ENCODE data around the gene RPL5.

RPL5 gene

DNA sequence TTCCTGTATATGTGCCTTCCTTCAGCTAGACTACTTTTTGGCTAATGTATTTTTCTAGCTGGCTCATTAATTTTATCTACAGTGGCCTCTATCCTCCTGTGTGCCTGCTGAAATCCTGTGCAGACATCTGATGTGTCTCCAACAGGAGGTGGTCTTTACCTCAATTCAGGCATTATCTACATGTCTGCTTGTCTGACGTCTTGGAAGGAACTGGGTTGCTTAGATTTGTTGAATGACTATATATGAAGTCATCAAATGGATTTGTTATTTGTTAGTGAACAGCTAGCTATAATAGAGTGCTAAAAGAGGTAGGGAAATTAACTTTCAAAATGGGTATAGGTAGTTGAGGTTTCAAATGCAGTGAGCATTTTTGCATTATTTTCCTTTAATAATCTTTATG is 6.7 kb downstream of the RPL5 start:
- H3K4me1 Mint-ChIP-seq = peaks cover 75% of the 10 kb centered on the region
- ATAC-seq = no peak
- peak overlapping the region; percentile 99 for H3K4me3 Mint-ChIP-seq
- H3K9me3 Mint-ChIP-seq = no peaks in the 10 kb centered on the region
- peak overlapping the region; percentile 99 for H3K27ac Mint-ChIP-seq
- H3K36me3 Mint-ChIP-seq (ENCODE audit: low read depth) = peaks cover 92% of the 10 kb centered on the region
- no peaks in the 10 kb centered on the region for H3K27me3 Mint-ChIP-seq
- no peak for DNase-seq

GRCh38 chr1:92839442-92839841 is 7.6 kb downstream of the RPL5 start:
- Mint-ChIP-seq H3K4me1 (peaks cover 65% of the 10 kb centered on the region), H3K4me3 (peak overlapping the region; percentile 42)

GRCh38 chr1:92840600-92840999 is 8.8 kb downstream of the RPL5 start:
- H3K36me3 Mint-ChIP-seq (ENCODE audit: low read depth) = peaks cover 80% of the 10 kb centered on the region
- ATAC-seq (no peak), DNase-seq (no peak)
- peaks cover 54% of the 10 kb centered on the region for H3K4me1 Mint-ChIP-seq
- H3K4me3 Mint-ChIP-seq = peak overlapping the region; percentile 36
- no peaks in the 10 kb centered on the region for H3K27me3 Mint-ChIP-seq
- peak overlapping the region; percentile 55 for H3K27ac Mint-ChIP-seq
- no peaks in the 10 kb centered on the region for H3K9me3 Mint-ChIP-seq

More at GRCh38 chr1:92839442-92839841, 7.6 kb downstream of the RPL5 start:
- DNase-seq (no peak), ATAC-seq (no peak)
- peak overlapping the region; percentile 73 for H3K27ac Mint-ChIP-seq
- H3K27me3 Mint-ChIP-seq = no peaks in the 10 kb centered on the region
- H3K36me3 Mint-ChIP-seq (ENCODE audit: low read depth) = peaks cover 91% of the 10 kb centered on the region
- H3K9me3 Mint-ChIP-seq = no peaks in the 10 kb centered on the region

DNA sequence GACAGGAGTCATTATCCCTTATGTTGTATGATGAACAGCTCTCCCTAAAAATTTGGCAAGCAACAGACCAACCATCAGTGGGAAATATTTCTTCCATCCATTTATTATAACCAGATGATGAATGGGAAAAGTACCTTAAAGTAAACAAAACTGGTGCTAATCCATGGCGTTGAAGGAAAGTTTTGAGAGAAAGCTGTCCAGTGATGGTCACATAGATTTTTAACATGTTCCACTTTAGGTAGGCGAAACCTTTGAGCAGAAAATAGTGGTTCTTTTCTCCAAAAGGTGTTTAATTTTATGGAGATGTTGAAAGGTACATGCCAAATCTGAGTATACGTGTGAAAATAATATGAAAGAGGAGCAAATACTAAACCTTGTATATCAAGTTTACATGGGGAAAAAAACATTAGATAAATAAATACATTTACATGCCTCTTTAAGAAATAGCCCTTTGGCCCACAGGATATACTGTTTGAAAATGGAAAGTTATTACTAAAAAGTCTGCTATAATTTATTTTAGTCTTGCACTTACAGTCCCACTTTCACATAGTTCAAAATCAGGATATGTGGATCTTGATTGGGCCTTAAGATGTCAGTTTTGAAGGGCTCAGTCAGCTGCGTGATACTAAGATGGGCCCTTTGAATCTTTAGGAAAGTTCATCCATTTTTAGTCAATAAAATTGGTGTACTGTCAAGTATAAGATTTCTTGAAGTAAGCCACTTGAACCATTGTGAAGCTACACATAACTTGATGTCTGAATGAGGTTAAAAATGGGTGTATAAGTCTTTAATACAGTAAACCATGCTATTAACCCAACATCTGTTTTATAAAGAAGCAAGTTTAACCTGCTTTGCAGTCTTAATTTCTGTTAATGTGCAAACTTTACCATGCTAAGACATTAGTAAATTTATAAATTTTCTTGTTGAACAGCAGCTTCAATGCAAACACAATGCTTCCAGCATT is 10.5 kb downstream of the RPL5 start:
- peaks cover 36% of the 10 kb centered on the region for H3K4me1 Mint-ChIP-seq
- H3K27me3 Mint-ChIP-seq = no peaks in the 10 kb centered on the region
- no peak overlapping the region for H3K4me3 Mint-ChIP-seq
- DNase-seq (no peak), ATAC-seq (no peak)
- H3K36me3 Mint-ChIP-seq (ENCODE audit: low read depth) = peaks cover 68% of the 10 kb centered on the region
- H3K9me3 Mint-ChIP-seq = no peaks in the 10 kb centered on the region
- no peak overlapping the region for H3K27ac Mint-ChIP-seq

- ATAC-seq (no peak), DNase-seq (no peak)
- Mint-ChIP-seq H3K4me1 (peaks cover 30% of the 10 kb centered on the region), H3K4me3 (no peak overlapping the region), H3K36me3 (ENCODE audit: low read depth) (peaks cover 61% of the 10 kb centered on the region), H3K27ac (peak overlapping the region; percentile 49), H3K27me3 (no peaks in the 10 kb centered on the region), H3K9me3 (no peaks in the 10 kb centered on the region)
Measured at GRCh38 chr1:92843046-92843423, 11.2 kb downstream of the RPL5 start.

DNA sequence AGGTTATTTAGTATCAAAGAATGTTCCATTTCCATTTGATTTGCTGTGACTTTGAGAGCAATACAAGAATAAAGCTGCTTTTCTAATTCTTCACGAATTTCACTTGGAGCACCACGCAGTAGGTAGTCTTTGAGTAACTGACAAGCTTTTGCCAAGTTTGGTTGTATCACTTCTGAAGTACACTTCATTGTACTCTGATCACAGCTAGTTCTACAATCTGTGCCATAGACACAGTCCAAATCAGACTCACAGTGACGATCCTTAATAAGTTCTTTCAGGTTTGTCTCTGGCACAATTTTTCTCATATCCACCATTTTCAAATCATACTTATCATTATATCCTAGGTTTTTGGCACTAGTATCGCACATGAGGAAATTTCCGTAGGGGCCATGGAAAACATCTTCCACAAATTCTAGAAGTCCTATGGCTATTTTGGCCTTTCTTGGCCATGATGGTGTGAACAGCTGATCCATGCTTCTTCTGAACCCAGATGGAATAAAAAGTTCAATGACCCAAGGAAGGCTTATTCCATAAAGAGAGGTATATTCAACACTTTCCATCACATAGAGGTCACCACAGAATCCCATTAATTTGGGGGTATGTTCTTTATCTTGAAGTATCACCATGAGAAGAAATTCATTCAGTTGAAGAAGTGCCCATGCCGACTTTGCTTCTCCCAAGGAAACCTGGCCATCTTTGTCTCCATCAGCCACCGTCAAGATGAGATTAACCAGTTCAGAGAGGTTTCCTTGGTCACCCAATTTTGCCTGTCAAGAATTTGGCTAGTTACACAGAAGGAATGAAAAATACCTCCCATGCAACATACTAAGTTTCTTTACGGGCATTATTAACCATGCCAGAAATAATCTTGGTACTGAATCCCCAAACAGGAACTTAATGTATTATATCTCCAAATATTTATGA is 11.9 kb downstream of the RPL5 start:
- Mint-ChIP-seq H3K36me3 (ENCODE audit: low read depth) (peaks cover 54% of the 10 kb centered on the region), H3K27me3 (no peaks in the 10 kb centered on the region), H3K27ac (peak overlapping the region; percentile 26), H3K4me1 (peaks cover 23% of the 10 kb centered on the region), H3K9me3 (no peaks in the 10 kb centered on the region), H3K4me3 (no peak overlapping the region)
- DNase-seq = no peak
- ATAC-seq = no peak

DNA sequence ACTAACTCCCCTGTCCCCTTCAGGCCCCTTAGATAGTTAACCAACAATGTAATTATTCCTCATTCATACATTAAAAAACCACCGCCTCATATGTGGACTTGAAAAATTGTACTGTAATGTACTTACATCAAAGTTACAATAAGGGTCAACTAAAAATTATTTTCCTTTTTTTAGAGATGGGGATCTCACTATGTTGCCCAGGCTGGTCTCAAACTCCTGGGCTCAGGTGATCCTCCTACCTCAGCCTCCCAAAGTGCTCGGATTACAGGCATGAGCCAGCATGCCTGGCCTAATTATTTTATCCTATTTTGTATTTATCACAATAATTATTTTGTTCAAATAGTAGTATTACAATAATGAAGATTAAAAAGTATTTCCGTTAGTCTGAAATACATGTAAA is 12.6 kb downstream of the RPL5 start:
- Mint-ChIP-seq H3K27me3 (no peaks in the 10 kb centered on the region), H3K4me1 (peaks cover 17% of the 10 kb centered on the region), H3K4me3 (no peak overlapping the region), H3K27ac (peak overlapping the region; percentile 26), H3K9me3 (no peaks in the 10 kb centered on the region), H3K36me3 (ENCODE audit: low read depth) (peaks cover 49% of the 10 kb centered on the region)
- ATAC-seq (no peak), DNase-seq (no peak)

- Mint-ChIP-seq H3K27me3 (no peaks in the 10 kb centered on the region), H3K36me3 (ENCODE audit: low read depth) (peaks cover 37% of the 10 kb centered on the region), H3K4me1 (peaks cover 5% of the 10 kb centered on the region), H3K27ac (no peak overlapping the region), H3K9me3 (no peaks in the 10 kb centered on the region), H3K4me3 (no peak overlapping the region)
- ATAC-seq (peak; percentile 29), DNase-seq (no peak)
Measured at GRCh38 chr1:92845908-92846307, 14.1 kb downstream of the RPL5 start.

- ATAC-seq (no peak), DNase-seq (no peak)
- no peaks in the 10 kb centered on the region for H3K9me3 Mint-ChIP-seq
- no peak overlapping the region for H3K27ac Mint-ChIP-seq
- no peaks in the 10 kb centered on the region for H3K27me3 Mint-ChIP-seq
- H3K4me1 Mint-ChIP-seq = peaks cover 4% of the 10 kb centered on the region
- no peak overlapping the region for H3K4me3 Mint-ChIP-seq
- H3K36me3 Mint-ChIP-seq (ENCODE audit: low read depth) = peaks cover 22% of the 10 kb centered on the region
Measured at GRCh38 chr1:92848201-92848600, 16.4 kb downstream of the RPL5 start.

GRCh38 chr1:92850019-92850418 is 18.2 kb downstream of the RPL5 start:
- Mint-ChIP-seq H3K4me1 (peaks cover 11% of the 10 kb centered on the region), H3K27me3 (no peaks in the 10 kb centered on the region), H3K4me3 (no peak overlapping the region), H3K27ac (no peak overlapping the region), H3K9me3 (no peaks in the 10 kb centered on the region), H3K36me3 (ENCODE audit: low read depth) (peaks cover 15% of the 10 kb centered on the region)
- no peak for DNase-seq
- no peak for ATAC-seq

- Mint-ChIP-seq H3K4me3 (no peak overlapping the region), H3K9me3 (no peaks in the 10 kb centered on the region), H3K27ac (no peak overlapping the region), H3K4me1 (peaks cover 11% of the 10 kb centered on the region), H3K27me3 (no peaks in the 10 kb centered on the region), H3K36me3 (ENCODE audit: low read depth) (peaks cover 12% of the 10 kb centered on the region)
- ATAC-seq (no peak), DNase-seq (no peak)
Measured at GRCh38 chr1:92851729-92852128, 19.9 kb downstream of the RPL5 start.

DNA sequence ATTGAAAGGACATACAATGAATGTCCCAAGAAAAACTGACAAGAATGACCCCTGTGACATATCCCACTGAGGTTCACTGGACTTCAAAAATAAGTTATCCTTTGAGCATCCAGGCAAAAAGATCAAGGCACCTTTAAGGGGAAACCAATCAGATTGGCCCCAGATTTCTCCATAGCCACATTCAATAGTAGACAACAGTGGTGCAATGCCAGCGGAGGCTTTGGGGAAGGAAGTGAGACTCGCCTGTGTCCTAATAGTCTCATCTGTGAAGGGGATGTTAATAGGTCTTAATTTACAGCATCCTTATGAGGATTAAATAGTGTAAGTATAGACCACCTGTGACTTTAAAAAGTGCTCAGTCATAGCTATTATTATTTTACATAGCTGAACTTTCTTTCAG is 21.5 kb downstream of the RPL5 start:
- Mint-ChIP-seq H3K27me3 (no peaks in the 10 kb centered on the region), H3K9me3 (no peaks in the 10 kb centered on the region), H3K4me3 (no peak overlapping the region), H3K4me1 (peaks cover 13% of the 10 kb centered on the region), H3K36me3 (ENCODE audit: low read depth) (peaks cover 12% of the 10 kb centered on the region), H3K27ac (no peak overlapping the region)
- DNase-seq (no peak), ATAC-seq (no peak)

DNA sequence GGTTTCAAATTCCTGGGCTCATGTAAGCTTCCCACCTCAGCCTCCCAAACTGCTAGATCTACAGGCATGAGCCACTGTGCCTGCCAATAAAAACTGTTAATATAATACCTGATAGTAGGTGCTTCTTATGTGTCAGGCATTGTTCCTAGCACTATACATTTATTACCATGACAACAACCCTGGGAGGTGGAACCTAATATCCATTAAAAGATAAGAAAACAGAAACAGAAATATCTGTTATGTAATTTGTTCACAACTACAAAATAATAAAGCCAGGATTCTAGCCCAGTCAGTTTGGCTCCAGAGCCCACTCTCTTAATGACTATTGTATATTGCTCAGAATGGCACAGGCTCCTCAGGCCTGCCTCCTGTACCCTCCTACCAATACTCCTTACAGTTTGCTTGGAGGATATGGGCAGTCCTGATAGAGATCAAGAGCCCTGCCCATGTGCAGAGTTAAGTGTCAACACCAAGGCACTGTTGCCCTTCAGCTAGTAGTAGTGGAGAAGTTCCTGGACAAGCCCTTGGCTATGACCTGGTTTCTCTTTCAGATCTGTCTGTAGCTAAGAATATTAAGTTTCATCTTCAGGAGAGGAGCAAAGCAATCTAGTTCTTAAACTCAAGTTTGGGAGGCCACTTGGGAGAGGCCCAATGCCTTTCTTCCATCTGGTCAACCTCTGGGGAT is 22.4 kb downstream of the RPL5 start:
- Mint-ChIP-seq H3K4me1 (peaks cover 21% of the 10 kb centered on the region), H3K27me3 (no peaks in the 10 kb centered on the region), H3K4me3 (no peak overlapping the region), H3K36me3 (ENCODE audit: low read depth) (peaks cover 12% of the 10 kb centered on the region), H3K27ac (no peak overlapping the region), H3K9me3 (no peaks in the 10 kb centered on the region)
- ATAC-seq (peak; percentile 33), DNase-seq (no peak)

GRCh38 chr1:92855236-92855635 is 23.4 kb downstream of the RPL5 start:
- no peak overlapping the region for H3K27ac Mint-ChIP-seq
- no peaks in the 10 kb centered on the region for H3K9me3 Mint-ChIP-seq

More at GRCh38 chr1:92855236-92855635, 23.4 kb downstream of the RPL5 start:
- Mint-ChIP-seq H3K27me3 (no peaks in the 10 kb centered on the region), H3K4me3 (no peak overlapping the region), H3K36me3 (ENCODE audit: low read depth) (peaks cover 9% of the 10 kb centered on the region), H3K4me1 (peaks cover 25% of the 10 kb centered on the region)
- DNase-seq (no peak), ATAC-seq (no peak)

Data from activated naive CD8-positive, alpha-beta T cell treated with anti-CD3 and anti-CD28 coated beads, Interleukin-2, amount 50 U/mL, for 24 hours (primary cell).